IMR-90 (cell line): Measurements from ENCODE around the gene ROCK1. TPM values are rescaled to one million over a fixed set of nuclear protein-coding genes. Genes with fewer than 3 reads are reported as not detected.

ENCODE experiments used
- ATAC-seq: fragments of 200-7000 bp; cut with Tn5 transposase; 2 replicates; pipeline ENCODE4 v1.9.1; 2020; ENCODE audit warnings: low read depth, mild to moderate bottlenecking, moderate library complexity
- BruUV-seq: library from RNA; stranded (reverse); fragments of 400-500 nt; replicated peaks from 2 replicates; lab custom pipeline; 2021; lab: Mats Ljungman, UMichigan
- CTCF ChIA-PET: fragments of 300-600 bp; formaldehyde crosslinking; extraction: SDS; loops from one replicate; lab custom pipeline; 2021; ENCODE audit warnings: antibody characterized with exemption; lab: Yijun Ruan, JAX
- POLR2A ChIA-PET: fragments of 300-600 bp; sonication (Branson Sonifier 250); formaldehyde crosslinking; loops from one replicate; lab custom pipeline; 2022; ENCODE audit warnings: antibody characterized with exemption; ENCODE audit not compliant: unreplicated experiment; lab: Charles Lee
- DNase-seq: peaks from one replicate; pipeline ENCODE4 v3.0.0; 2013
- H2AFZ ChIP-seq: replicated peaks from 2 replicates; pipeline ENCODE3; 2013; ENCODE audit warnings: low read length, mild to moderate bottlenecking; ENCODE audit not compliant: poor library complexity
- H2AK5ac ChIP-seq: 2 replicates; pipeline ENCODE4 v1.6.1; 2013; ENCODE audit warnings: low read depth, low read length, inconsistent platforms
- H2AK9ac ChIP-seq: replicated peaks from 2 replicates; pipeline ENCODE3; 2013; ENCODE audit warnings: mild to moderate bottlenecking, low read depth, low read length, moderate library complexity; ENCODE audit not compliant: poor library complexity
- H2BK120ac ChIP-seq: 2 replicates; pipeline ENCODE4 v1.6.1; 2013; ENCODE audit warnings: low read depth, low read length, inconsistent platforms
- H2BK15ac ChIP-seq: 3 replicates; pipeline ENCODE4 v1.6.1; 2013; ENCODE audit warnings: low read depth, low read length, inconsistent platforms
- H2BK20ac ChIP-seq: 2 replicates; pipeline ENCODE4 v1.6.1; 2013; ENCODE audit warnings: low read depth, mild to moderate bottlenecking, inconsistent platforms, low read length, moderate library complexity
- H2BK5ac ChIP-seq: 2 replicates; pipeline ENCODE4 v1.6.1; 2013; ENCODE audit warnings: mild to moderate bottlenecking, low read depth, low read length, inconsistent platforms; ENCODE audit not compliant: poor library complexity, severe bottlenecking
- H3K14ac ChIP-seq: replicated peaks from 2 replicates; pipeline ENCODE4 v1.6.1; 2013; ENCODE audit warnings: low read depth, low read length, inconsistent platforms
- H3K18ac ChIP-seq: 2 replicates; pipeline ENCODE4 v1.6.1; 2013; ENCODE audit warnings: low read depth, low read length, control low read depth
- H3K23ac ChIP-seq: 2 replicates; pipeline ENCODE4 v1.6.1; 2013; ENCODE audit warnings: low read depth, low read length, inconsistent platforms
- H3K27ac ChIP-seq: 2 replicates; pipeline ENCODE4 v1.5.1; 2013; ENCODE audit warnings: mild to moderate bottlenecking, control low read depth, low read length; ENCODE audit not compliant: insufficient read depth
- H3K27me3 ChIP-seq: 2 replicates; pipeline ENCODE4 v1.6.1; 2013; ENCODE audit warnings: low read length; ENCODE audit not compliant: control insufficient read depth, insufficient read depth
- H3K36me3 ChIP-seq: 2 replicates; pipeline ENCODE4 v1.6.1; 2013; ENCODE audit warnings: low read length, mixed read lengths; ENCODE audit not compliant: control insufficient read depth, insufficient read depth
- H3K4ac ChIP-seq: 2 replicates; pipeline ENCODE4 v1.6.1; 2013; ENCODE audit warnings: low read depth, low read length, inconsistent platforms
- H3K4me1 ChIP-seq: 2 replicates; pipeline ENCODE4 v1.6.1; 2013; ENCODE audit warnings: low read length, mixed read lengths; ENCODE audit not compliant: control insufficient read depth, insufficient read depth
- H3K4me2 ChIP-seq: 2 replicates; pipeline ENCODE4 v1.6.1; 2013; ENCODE audit warnings: low read depth, mild to moderate bottlenecking, control low read depth, low read length, moderate library complexity
- H3K4me3 ChIP-seq: 2 replicates; pipeline ENCODE4 v1.5.1; 2013; ENCODE audit warnings: low read depth, mild to moderate bottlenecking, control low read depth, low read length, moderate library complexity; ENCODE audit not compliant: insufficient read depth
- H3K56ac ChIP-seq: 2 replicates; pipeline ENCODE4 v1.6.1; 2013; ENCODE audit warnings: low read length, inconsistent platforms; ENCODE audit not compliant: insufficient read depth; ENCODE audit errors: extremely low read depth
- H3K79me1 ChIP-seq, 2 experiments: 2 replicates each; pipeline ENCODE4 v1.6.1; 2013; ENCODE audit warnings: low read length in 2 of 2, inconsistent platforms in 1 of 2, low read depth in 1 of 2
- H3K9ac ChIP-seq: 2 replicates; pipeline ENCODE4 v1.6.1; 2013; ENCODE audit warnings: low read depth, low read length, control low read depth
- H3K9me1 ChIP-seq: 2 replicates; pipeline ENCODE4 v1.6.1; 2013; ENCODE audit warnings: low read length, inconsistent platforms; ENCODE audit not compliant: insufficient read depth
- H3K9me3 ChIP-seq: 2 replicates; pipeline ENCODE4 v1.6.1; 2013; ENCODE audit warnings: low read length; ENCODE audit not compliant: control insufficient read depth, insufficient read depth
- H4K20me1 ChIP-seq: 2 replicates; pipeline ENCODE4 v1.6.1; 2013; ENCODE audit warnings: low read length, inconsistent platforms; ENCODE audit not compliant: insufficient read depth
- H4K5ac ChIP-seq: 2 replicates; pipeline ENCODE4 v1.6.1; 2013; ENCODE audit warnings: mild to moderate bottlenecking, low read depth, low read length, control low read depth
- H4K8ac ChIP-seq, 2 experiments: 2 replicates each; pipeline ENCODE4 v1.6.1; 2013; ENCODE audit warnings: low read depth in 2 of 2, low read length in 2 of 2, control low read depth in 1 of 2, inconsistent platforms in 1 of 2
- H4K91ac ChIP-seq: 2 replicates; pipeline ENCODE4 v1.6.1; 2013; ENCODE audit warnings: low read depth, low read length, inconsistent platforms; ENCODE audit not compliant: insufficient read depth
- CEBPB ChIP-seq: IDR thresholded peaks from 2 replicates; pipeline ENCODE4 v1.6.1; 2012; ENCODE audit warnings: low read depth, low read length, improper control_type of control experiment
- FOS ChIP-seq: fragments of 150-350 bp; IDR thresholded peaks from 2 replicates; pipeline ENCODE4 v1.6.1; 2016; ENCODE audit warnings: low read depth, low read length
- MAFK ChIP-seq: IDR thresholded peaks from 2 replicates; pipeline ENCODE4 v1.6.1; 2012; ENCODE audit warnings: low read depth, low read length, improper control_type of control experiment
- NFE2L2 ChIP-seq: fragments of 150-350 bp; IDR thresholded peaks from 2 replicates; pipeline ENCODE4 v1.6.1; 2016; ENCODE audit warnings: low read depth, mild to moderate bottlenecking, low read length
- POLR2A ChIP-seq: IDR thresholded peaks from 2 replicates; pipeline ENCODE4 v1.6.1; 2012; ENCODE audit warnings: mild to moderate bottlenecking, low read depth, low read length
- SMC3 ChIP-seq: fragments of 150-350 bp; IDR thresholded peaks from 2 replicates; pipeline ENCODE4 v1.6.1; 2016; ENCODE audit warnings: low read depth, mild to moderate bottlenecking, antibody characterized with exemption, low read length, moderate library complexity
- dilution Hi-C: fragments of 300-500 bp; cut with HindIII; formaldehyde crosslinking; loops from one replicate; pipeline ENCODE4 v1.14.3; 2018; ENCODE audit warnings: low sequenced_read_pairs; ENCODE audit not compliant: unreplicated experiment
- in situ Hi-C: fragments of 300-500 bp; cut with MboI; formaldehyde crosslinking; loops from 3 replicates; pipeline ENCODE4 v1.14.3; 2019; ENCODE audit warnings: low sequenced_read_pairs, inconsistent platforms, mixed read lengths
- intact Hi-C: fragments of 100-400 bp; cut with micrococcal nuclease; formaldehyde crosslinking; loops from 2 replicates; pipeline ENCODE4 v1.10.0; 2022
- polyA plus RNA-seq, 3 experiments: library from polyadenylated mRNA; depleted of rRNA; stranded (reverse); fragments of >200 nt; gene quantifications; 2 replicates each; pipeline ENCODE4 v1.2.3, GENCODE V29; 2012; ENCODE audit warnings: low replicate concordance in 1 of 3
- total RNA-seq: library from RNA; depleted of rRNA; stranded (reverse); fragments of >200 nt; gene quantifications from 2 replicates; pipeline ENCODE4 v1.2.3, GENCODE V29; 2012
- TF ChIP-seq, protein P1 (sequence below): conservative IDR thresholded peaks from 2 replicates; pipeline ENCODE4 v1.5.1; 2012; ENCODE audit warnings: mild to moderate bottlenecking, low read depth, low read length, improper control_type of control experiment

The ROCK1 gene
- total and polyA plus RNA-seq, 2 of the 4 experiments (the other 2 are of a cell fraction) = 9.9 to 17.0 TPM

DNA sequence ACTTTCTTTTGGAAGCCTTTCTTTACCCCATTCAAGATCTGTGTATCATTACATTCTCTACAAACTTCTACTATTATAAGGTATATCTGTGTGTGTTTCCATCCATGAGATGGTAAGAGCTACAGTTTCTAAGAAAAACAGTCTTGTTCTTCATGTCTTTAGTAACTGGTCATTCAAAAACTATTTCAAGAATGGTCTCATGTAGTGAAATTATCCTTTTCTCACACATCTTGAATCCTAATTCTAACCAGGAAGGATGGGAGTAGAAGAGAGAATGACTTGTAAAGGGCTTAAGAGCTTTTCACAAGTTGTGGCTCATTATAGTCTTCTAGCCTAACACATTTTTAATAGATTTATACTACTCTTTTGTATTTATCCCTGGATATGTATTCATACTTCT is 47.3 kb downstream of the ROCK1 start:
- Histone ChIP-seq H3K27ac (no peak overlapping the region), H3K36me3 (no peaks in the 10 kb centered on the region), H3K9me1 (no peaks in the 10 kb centered on the region), H3K4me1 (peaks cover 3% of the 10 kb centered on the region; the same call in 1 of the 2 replicates), H2BK5ac (no peak overlapping the region), H3K4me3 (no peak overlapping the region), H2AK5ac (no peak overlapping the region), H2AK9ac (no peak overlapping the region), H3K18ac (no peak overlapping the region), H3K79me1 (peaks cover 23 to 49% of the 10 kb centered on the region in 2 experiments), H4K5ac (no peak overlapping the region), H4K8ac (no peak overlapping the region), H2AFZ (no peak overlapping the region), H4K91ac (no peak overlapping the region), H3K23ac (no peak overlapping the region), H3K4me2 (no peak overlapping the region), H2BK15ac (no peak overlapping the region), H2BK120ac (no peak overlapping the region), H3K9ac (no peak overlapping the region), H3K9me3 (no peaks in the 10 kb centered on the region), H3K56ac (no peak overlapping the region), H3K27me3 (no peaks in the 10 kb centered on the region), H2BK20ac (no peak overlapping the region), H3K4ac (no peak overlapping the region), H4K20me1 (no peaks in the 10 kb centered on the region; the same call in 1 of the 2 replicates), H3K14ac (no peak overlapping the region)
- dilution Hi-C loops (no loop called here), in situ Hi-C loops (no loop called here), intact Hi-C loops (loop anchor here (5.0 kb wide), 1 partner anchor 693 kb away; no protein-coding TSS in a partner anchor)
- no TSS peak for BruUV-seq
- ATAC-seq = peak; percentile 64
- peak; percentile 37 for DNase-seq
- ChIA-PET CTCF (no interaction called here), POLR2A (interaction anchor here (0.6 kb wide), 1 partner anchor 30 kb away, joined by 3 read pairs; no protein-coding TSS in a partner anchor)
- no peak for TF ChIP-seq MAFK
- TF ChIP-seq NFE2L2 = no peak
- TF ChIP-seq POLR2A = no peak
- TF ChIP-seq, protein P1, sequence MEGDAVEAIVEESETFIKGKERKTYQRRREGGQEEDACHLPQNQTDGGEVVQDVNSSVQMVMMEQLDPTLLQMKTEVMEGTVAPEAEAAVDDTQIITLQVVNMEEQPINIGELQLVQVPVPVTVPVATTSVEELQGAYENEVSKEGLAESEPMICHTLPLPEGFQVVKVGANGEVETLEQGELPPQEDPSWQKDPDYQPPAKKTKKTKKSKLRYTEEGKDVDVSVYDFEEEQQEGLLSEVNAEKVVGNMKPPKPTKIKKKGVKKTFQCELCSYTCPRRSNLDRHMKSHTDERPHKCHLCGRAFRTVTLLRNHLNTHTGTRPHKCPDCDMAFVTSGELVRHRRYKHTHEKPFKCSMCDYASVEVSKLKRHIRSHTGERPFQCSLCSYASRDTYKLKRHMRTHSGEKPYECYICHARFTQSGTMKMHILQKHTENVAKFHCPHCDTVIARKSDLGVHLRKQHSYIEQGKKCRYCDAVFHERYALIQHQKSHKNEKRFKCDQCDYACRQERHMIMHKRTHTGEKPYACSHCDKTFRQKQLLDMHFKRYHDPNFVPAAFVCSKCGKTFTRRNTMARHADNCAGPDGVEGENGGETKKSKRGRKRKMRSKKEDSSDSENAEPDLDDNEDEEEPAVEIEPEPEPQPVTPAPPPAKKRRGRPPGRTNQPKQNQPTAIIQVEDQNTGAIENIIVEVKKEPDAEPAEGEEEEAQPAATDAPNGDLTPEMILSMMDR = no peak
- TF ChIP-seq CEBPB = no peak
- no peak for TF ChIP-seq SMC3
- TF ChIP-seq FOS = no peak
